DOHH2 (cell line): ENCODE data around the gene STUM.

Experiments
- H3F3A ChIP-seq: fragments of 200-600 bp; sonication (generic), shearing (Covaris generic); 2 replicates; pipeline ENCODE4 v1.6.0; 2016; ENCODE audit warnings: antibody characterized with exemption, mild to moderate bottlenecking; ENCODE audit not compliant: control insufficient read depth, insufficient read depth
- H3K27ac ChIP-seq: fragments of 200-600 bp; sonication (generic); 2 replicates; pipeline ENCODE4 v1.5.1; 2014; ENCODE audit warnings: low read depth, mild to moderate bottlenecking, low read length, moderate library complexity
- H3K27me3 ChIP-seq: fragments of 200-600 bp; sonication (generic); 2 replicates; pipeline ENCODE4 v1.6.1; 2014; ENCODE audit warnings: mild to moderate bottlenecking, low read length, mixed read lengths; ENCODE audit not compliant: control insufficient read depth
- H3K36me3 ChIP-seq: fragments of 200-600 bp; sonication (generic); 2 replicates; pipeline ENCODE4 v1.6.1; 2014; ENCODE audit warnings: mild to moderate bottlenecking, low read length, moderate library complexity, mixed read lengths; ENCODE audit not compliant: control insufficient read depth
- H3K4me1 ChIP-seq: fragments of 200-600 bp; sonication (generic); 2 replicates; pipeline ENCODE4 v1.6.1; 2014; ENCODE audit warnings: mild to moderate bottlenecking, low read length, mixed read lengths; ENCODE audit not compliant: control insufficient read depth
- H3K4me2 ChIP-seq: fragments of 200-600 bp; sonication (generic); 2 replicates; pipeline ENCODE4 v1.6.0; 2014; ENCODE audit warnings: mild to moderate bottlenecking, low read length, moderate library complexity
- H3K4me3 ChIP-seq: fragments of 200-600 bp; sonication (generic); 2 replicates; pipeline ENCODE4 v1.5.1; 2014; ENCODE audit warnings: mild to moderate bottlenecking, low read length, mixed read lengths
- H3K79me2 ChIP-seq: fragments of 200-600 bp; sonication (generic); 2 replicates; pipeline ENCODE4 v1.6.1; 2014; ENCODE audit warnings: mild to moderate bottlenecking, low read length, mixed read lengths; ENCODE audit not compliant: control insufficient read depth
- H3K9me2 ChIP-seq: fragments of 200-600 bp; sonication (generic); replicated peaks from 2 replicates; pipeline ENCODE4 v1.6.1; 2014; ENCODE audit warnings: mild to moderate bottlenecking, low read length, mixed read lengths; ENCODE audit not compliant: control insufficient read depth
- H3K9me3 ChIP-seq: fragments of 200-600 bp; sonication (generic); 2 replicates; pipeline ENCODE4 v1.6.1; 2014; ENCODE audit warnings: antibody characterized with exemption, low read length, mixed read lengths; ENCODE audit not compliant: control insufficient read depth, insufficient read depth
- H4K20me1 ChIP-seq: fragments of 200-600 bp; sonication (generic); 2 replicates; pipeline ENCODE4 v1.6.0; 2014; ENCODE audit warnings: low read depth, mild to moderate bottlenecking, antibody characterized with exemption, low read length, moderate library complexity; ENCODE audit not compliant: control insufficient read depth, insufficient read depth
- EZH2phosphoT487 ChIP-seq: fragments of 200-600 bp; sonication (generic); IDR thresholded peaks from 2 replicates; pipeline ENCODE4 v1.6.1; 2017; ENCODE audit warnings: borderline replicate concordance, mild to moderate bottlenecking, antibody characterized with exemption, low read length, moderate library complexity, mixed read lengths
- TF ChIP-seq, protein P1 (sequence below): fragments of 200-600 bp; sonication (generic); IDR thresholded peaks from one replicate; pipeline ENCODE4 v1.5.1; 2014; ENCODE audit warnings: antibody characterized with exemption, mild to moderate bottlenecking, low read depth, low read length; ENCODE audit not compliant: poor library complexity, severe bottlenecking

The STUM gene

DNA sequence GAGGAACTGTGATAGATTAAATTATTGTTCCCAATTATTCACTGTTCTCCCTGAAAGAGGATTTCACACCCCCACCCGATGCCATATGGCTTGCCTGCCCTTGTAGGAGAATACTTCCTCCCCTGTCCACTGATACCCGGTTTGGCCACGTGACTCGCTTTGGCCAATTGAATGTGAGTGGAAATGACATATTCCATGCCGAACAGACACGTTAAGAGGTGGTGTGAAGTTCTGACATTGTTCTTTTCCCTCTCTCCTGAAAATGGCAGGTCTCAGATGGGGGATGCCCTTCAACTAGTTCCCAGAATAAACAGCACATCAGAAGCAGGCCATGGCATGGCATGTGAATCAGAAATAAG is 5.3 kb downstream of the STUM start:
- Histone ChIP-seq H3K27ac (no peak overlapping the region), H3K9me2 (no peaks in the 10 kb centered on the region), H3K4me2 (no peak overlapping the region), H3K36me3 (no peaks in the 10 kb centered on the region), H3K9me3 (no peaks in the 10 kb centered on the region), H3F3A (no peaks in the 10 kb centered on the region), H3K4me3 (no peak overlapping the region), H3K79me2 (no peaks in the 10 kb centered on the region), H3K27me3 (peaks cover 80% of the 10 kb centered on the region), H4K20me1 (no peaks in the 10 kb centered on the region), H3K4me1 (peaks cover 15% of the 10 kb centered on the region)
- TF ChIP-seq, protein P1, sequence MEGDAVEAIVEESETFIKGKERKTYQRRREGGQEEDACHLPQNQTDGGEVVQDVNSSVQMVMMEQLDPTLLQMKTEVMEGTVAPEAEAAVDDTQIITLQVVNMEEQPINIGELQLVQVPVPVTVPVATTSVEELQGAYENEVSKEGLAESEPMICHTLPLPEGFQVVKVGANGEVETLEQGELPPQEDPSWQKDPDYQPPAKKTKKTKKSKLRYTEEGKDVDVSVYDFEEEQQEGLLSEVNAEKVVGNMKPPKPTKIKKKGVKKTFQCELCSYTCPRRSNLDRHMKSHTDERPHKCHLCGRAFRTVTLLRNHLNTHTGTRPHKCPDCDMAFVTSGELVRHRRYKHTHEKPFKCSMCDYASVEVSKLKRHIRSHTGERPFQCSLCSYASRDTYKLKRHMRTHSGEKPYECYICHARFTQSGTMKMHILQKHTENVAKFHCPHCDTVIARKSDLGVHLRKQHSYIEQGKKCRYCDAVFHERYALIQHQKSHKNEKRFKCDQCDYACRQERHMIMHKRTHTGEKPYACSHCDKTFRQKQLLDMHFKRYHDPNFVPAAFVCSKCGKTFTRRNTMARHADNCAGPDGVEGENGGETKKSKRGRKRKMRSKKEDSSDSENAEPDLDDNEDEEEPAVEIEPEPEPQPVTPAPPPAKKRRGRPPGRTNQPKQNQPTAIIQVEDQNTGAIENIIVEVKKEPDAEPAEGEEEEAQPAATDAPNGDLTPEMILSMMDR = no peak
- 0 out of 2 replicates have a peak, but pooled peaks have one; percentile 32 for TF ChIP-seq EZH2phosphoT487

DNA sequence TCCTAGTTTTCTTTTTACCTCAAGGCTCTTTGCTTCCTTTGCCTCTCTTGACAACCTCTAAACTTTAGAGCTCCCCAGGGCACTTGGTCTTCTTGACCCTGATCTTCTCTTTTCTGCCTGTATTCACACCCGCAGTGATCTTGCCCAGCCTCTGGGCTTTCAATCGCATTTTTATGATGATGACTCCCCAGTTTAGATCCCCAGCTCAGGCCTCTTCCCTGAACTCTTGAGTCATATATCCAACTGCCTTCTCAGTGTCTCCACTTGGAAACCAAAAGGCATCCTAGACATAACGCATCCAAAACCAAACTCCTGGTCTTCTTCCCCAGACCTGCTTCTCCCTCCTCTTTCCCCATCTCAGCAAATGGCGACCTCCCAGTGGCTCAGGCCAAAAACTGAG is 6.5 kb downstream of the STUM start:
- Histone ChIP-seq H4K20me1 (no peaks in the 10 kb centered on the region), H3K4me3 (no peak overlapping the region), H3K4me1 (peaks cover 3% of the 10 kb centered on the region), H3K27ac (no peak overlapping the region), H3K9me3 (no peaks in the 10 kb centered on the region), H3F3A (no peaks in the 10 kb centered on the region), H3K27me3 (peaks cover 68% of the 10 kb centered on the region), H3K36me3 (no peaks in the 10 kb centered on the region), H3K79me2 (no peaks in the 10 kb centered on the region), H3K9me2 (no peaks in the 10 kb centered on the region), H3K4me2 (no peak overlapping the region)
- TF ChIP-seq, protein P1 = no peak
- TF ChIP-seq EZH2phosphoT487 = no peak

DNA sequence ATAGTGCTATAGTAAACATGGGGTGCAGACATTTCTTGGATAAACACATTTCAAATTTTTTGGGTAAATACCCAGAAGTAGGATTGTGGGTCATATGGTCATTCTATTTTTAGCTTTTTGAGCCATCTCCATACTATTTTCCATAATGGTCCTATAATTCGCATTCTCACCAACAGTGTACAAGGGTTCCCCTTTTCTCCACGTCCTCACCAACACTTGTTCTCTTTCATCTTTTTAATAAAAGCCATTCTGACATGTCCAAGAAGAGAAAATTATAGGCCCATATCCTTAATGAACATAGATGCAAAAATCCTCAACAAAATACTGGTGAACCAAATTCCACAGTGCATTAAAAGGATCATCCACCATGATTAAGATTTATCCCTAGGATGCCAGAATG is 8.9 kb downstream of the STUM start:
- no peaks in the 10 kb centered on the region for H3K36me3 ChIP-seq
- no peak for TF ChIP-seq EZH2phosphoT487
- peaks cover 51% of the 10 kb centered on the region for H3K27me3 ChIP-seq
- no peaks in the 10 kb centered on the region for H3K9me2 ChIP-seq
- H3K79me2 ChIP-seq = no peaks in the 10 kb centered on the region
- H3K4me1 ChIP-seq = no peaks in the 10 kb centered on the region
- no peaks in the 10 kb centered on the region for H3K9me3 ChIP-seq
- H4K20me1 ChIP-seq = no peaks in the 10 kb centered on the region
- no peaks in the 10 kb centered on the region for H3F3A ChIP-seq
- no peak overlapping the region for H3K4me3 ChIP-seq
- no peak overlapping the region for H3K27ac ChIP-seq
- no peak overlapping the region for H3K4me2 ChIP-seq

DNA sequence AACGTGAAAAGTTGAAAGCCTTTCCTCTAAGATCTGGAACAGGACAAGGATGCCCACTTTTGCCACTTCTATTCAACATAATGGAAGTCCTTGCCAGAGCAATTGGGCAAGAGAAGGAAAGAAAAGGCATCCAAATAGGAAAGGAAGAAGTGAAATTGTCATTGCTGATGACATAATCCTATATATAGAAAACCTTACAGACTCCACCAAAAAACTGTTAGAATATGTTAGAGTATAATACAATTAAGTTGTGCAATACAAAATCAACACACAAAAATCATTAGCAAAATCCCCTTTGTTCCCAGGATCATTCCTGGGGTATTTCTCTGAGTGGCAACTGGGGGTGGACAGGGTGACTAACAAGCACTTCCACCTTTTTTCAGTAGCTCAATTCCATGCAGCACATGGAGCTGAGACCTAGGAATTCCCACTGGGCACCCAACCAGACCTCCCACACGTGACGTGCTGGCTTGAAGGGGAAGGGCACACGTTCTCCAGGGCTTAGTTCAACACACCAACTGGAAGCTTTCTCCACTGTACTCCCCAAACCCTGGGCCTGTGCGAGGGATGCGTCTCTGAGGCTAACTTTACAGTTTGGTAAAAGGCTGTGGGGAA is 9.6 kb downstream of the STUM start:
- Histone ChIP-seq H3K9me3 (no peaks in the 10 kb centered on the region), H3K36me3 (no peaks in the 10 kb centered on the region), H3F3A (no peaks in the 10 kb centered on the region), H3K27ac (no peak overlapping the region), H4K20me1 (no peaks in the 10 kb centered on the region), H3K9me2 (no peaks in the 10 kb centered on the region), H3K27me3 (peaks cover 44% of the 10 kb centered on the region), H3K4me2 (no peak overlapping the region), H3K4me1 (no peaks in the 10 kb centered on the region), H3K4me3 (no peak overlapping the region), H3K79me2 (no peaks in the 10 kb centered on the region)
- TF ChIP-seq, protein P1 = no peak
- no peak for TF ChIP-seq EZH2phosphoT487
